Stimulated activated CD8-positive, alpha-beta memory T cell treated with anti-CD3 and anti-CD28 coated beads, Interleukin-2, amount 100 ng/mL, for 1 hour (primary cell): ENCODE data around the gene IDH3B.
A peak's percentile ranks its signal among the peaks of the same experiment; 100 is the strongest.
"Not testable (repeated sequence)": the region's sequence is repeated elsewhere in the genome, so short reads cannot be mapped to it uniquely, and the experiment has no call there.

Experiments used
- DNase-seq, 2 donors: peaks; one replicate each; pipeline ENCODE4 v3.0.0-alpha.2; 2020; ENCODE audit warnings: low read depth in 2 of 2

The IDH3B gene

GRCh38 chr20:2694519-2694918, 30.5 kb upstream of the IDH3B start:
- DNase-seq, result no peak

- no peak for DNase-seq
These were observed 30.0 kb upstream of the IDH3B start for GRCh38 chr20:2694008-2694471.

- peak in 1 of 2 donors; percentile 28 for DNase-seq
These were observed 29.4 kb upstream of the IDH3B start for GRCh38 chr20:2693286-2694007.

- no peak for DNase-seq
These were observed 28.9 kb upstream of the IDH3B start for GRCh38 chr20:2692886-2693285.

- no peak for DNase-seq
These were observed 28.2 kb upstream of the IDH3B start, which contains the start of gene EBF4 for GRCh38 chr20:2692036-2692885. Gene EBF4, plus strand, starts transcription at chr20:2692780. Its CDS starts 866 bp downstream, at chr20:2693646.

GRCh38 chr20:2691663-2692035, 27.6 kb upstream of the IDH3B start:
- no peak for DNase-seq

GRCh38 chr20:2691127-2691526, 27.1 kb upstream of the IDH3B start:
- DNase-seq, result no peak

GRCh38 chr20:2690718-2691117, 26.7 kb upstream of the IDH3B start:
- no peak for DNase-seq

GRCh38 chr20:2690213-2690612, 26.2 kb upstream of the IDH3B start:
- no peak for DNase-seq

- DNase-seq, result peak; percentile 54 to 65
These were observed 24.1 kb upstream of the IDH3B start for GRCh38 chr20:2688041-2688591.

- no peak for DNase-seq
These were observed 23.5 kb upstream of the IDH3B start for GRCh38 chr20:2687514-2687913.

- not testable (repeated sequence) for DNase-seq
These were observed 20.8 kb upstream of the IDH3B start for GRCh38 chr20:2684817-2685216.

GRCh38 chr20:2682040-2682439, 18.0 kb upstream of the IDH3B start:
- DNase-seq, result not testable (repeated sequence)

GRCh38 chr20:2680046-2680445, 16.0 kb upstream of the IDH3B start:
- DNase-seq, result no peak

GRCh38 chr20:2673453-2673852, 9.4 kb upstream of the IDH3B start:
- DNase-seq, result no peak

GRCh38 chr20:2672446-2672845, 8.4 kb upstream of the IDH3B start:
- no peak for DNase-seq

- no peak for DNase-seq
These were observed 8.0 kb upstream of the IDH3B start for GRCh38 chr20:2671977-2672376.

- DNase-seq, result no peak
These were observed 591 bp downstream of the IDH3B start for GRCh38 chr20:2663364-2663886.

- no peak for DNase-seq
These were observed 4.5 kb downstream of the IDH3B start for GRCh38 chr20:2659547-2659946.

GRCh38 chr20:2658414-2659354, 5.3 kb downstream of the IDH3B start:
- DNase-seq, result no peak

- DNase-seq, result no peak
These were observed 6.3 kb downstream of the IDH3B start for GRCh38 chr20:2657674-2658073.
